Epithelial cell of esophagus (primary cell): ENCODE results near the gene DLX3.

Experiments
- DNase-seq: peaks from one replicate; pipeline ENCODE4 v3.0.0; 2010; ENCODE audit warnings: low read depth
- H3K4me3 ChIP-seq: 2 replicates; pipeline ENCODE4 v1.5.1; 2011; ENCODE audit warnings: mild to moderate bottlenecking, low read length, control low read depth
- CTCF ChIP-seq: IDR thresholded peaks from 2 replicates; pipeline ENCODE4 v1.5.1; 2011; ENCODE audit warnings: low read depth, mild to moderate bottlenecking, low read length, control low read depth, inconsistent platforms; ENCODE audit not compliant: insufficient read depth; ENCODE audit errors: missing control alignments

The DLX3 gene

GRCh38 chr17:49946964-49947584, 48.0 kb downstream of the DLX3 start:
- no peak overlapping the region for H3K4me3 ChIP-seq
- no peak for TF ChIP-seq CTCF
- DNase-seq = no peak

GRCh38 chr17:49946208-49946607, 48.8 kb downstream of the DLX3 start:
- no peak overlapping the region for H3K4me3 ChIP-seq
- no peak for DNase-seq
- no peak for TF ChIP-seq CTCF

- TF ChIP-seq CTCF = no peak
- no peak overlapping the region for H3K4me3 ChIP-seq
- no peak for DNase-seq
Observed at GRCh38 chr17:49944273-49944870, 50.7 kb downstream of the DLX3 start.

- H3K4me3 ChIP-seq = no peak overlapping the region
- DNase-seq = no peak
- TF ChIP-seq CTCF = no peak
Observed at GRCh38 chr17:49942947-49943346, 52.1 kb downstream of the DLX3 start.

- no peak for DNase-seq
- TF ChIP-seq CTCF = no peak
- H3K4me3 ChIP-seq = no peak overlapping the region
Observed at GRCh38 chr17:49941427-49941826, 53.6 kb downstream of the DLX3 start.
